Measurements from ENCODE around the gene PIK3C3. TPM values are rescaled to one million over a fixed set of nuclear protein-coding genes. Genes with fewer than 3 reads are reported as not detected.

Gene PIK3C3
- total RNA-seq, 1 experiment from 2014 or later = 23.9 TPM

- no peak for ATAC-seq
- TF ChIP-seq TCF7L2 (IDR thresholded peaks at IDR 0.05; ENCODE audit: low read depth, low read length) (no peak), POLR2AphosphoS5 (IDR thresholded peaks at IDR 0.05; ENCODE audit: low read depth, low read length) (no peak), SIN3A (IDR thresholded peaks at IDR 0.05; ENCODE audit: borderline replicate concordance, insufficient read depth, low read depth, low read length) (no peak), CTCF (IDR thresholded peaks at IDR 0.05) (no peak), REST (IDR thresholded peaks at IDR 0.05; ENCODE audit: insufficient read depth in 1 of 2, low read depth in 2 of 2, low read length in 1 of 2) (no peak)
- POLR2A ChIA-PET = no interaction called here
- no peaks in the 10 kb centered on the region for H3K27me3 ChIP-seq (ENCODE audit: control insufficient read depth, insufficient read depth, low read length)
- no peak overlapping the region for H3K4me3 ChIP-seq (ENCODE audit: low read depth in 2 of 2, low read length in 2 of 2)
- intact Hi-C loops (cut with micrococcal nuclease; ENCODE audit: unreplicated experiment) = loop anchor here (5.0 to 10.0 kb wide), 2 partner anchors 159 to 1162 kb away; partner anchors contain the start of gene SYT4
- CTCF ChIA-PET = no interaction called here
- in situ Hi-C loops (cut with HindIII; ENCODE audit: low pct_unique_long_range_greater_than_20kb, low sequenced_read_pairs) = no loop called here
- BruUV-seq (replicated peaks) = no TSS peak
- H3K4me1 ChIP-seq (ENCODE audit: control insufficient read depth, insufficient read depth, low read length) = no peaks in the 10 kb centered on the region; the same call in 1 of the 2 replicates
- H3K36me3 ChIP-seq (ENCODE audit: control insufficient read depth, insufficient read depth, low read length) = no peaks in the 10 kb centered on the region
- H3K9me3 ChIP-seq (ENCODE audit: control insufficient read depth, insufficient read depth, low read depth, low read length) = no peaks in the 10 kb centered on the region
- DNase-seq (ENCODE audit: low read depth, low spot score) = no peak
- no peak overlapping the region for H3K27ac ChIP-seq (ENCODE audit: low read length)
These were observed 157.8 kb downstream of the PIK3C3 start for GRCh38 chr18:42112657-42113420.

- no TSS peak for BruUV-seq (replicated peaks)
- intact Hi-C loops (cut with micrococcal nuclease; ENCODE audit: unreplicated experiment) = loop anchor here (5.0 to 10.0 kb wide), 2 partner anchors 159 to 1161 kb away; partner anchors contain the start of gene SYT4
- no peaks in the 10 kb centered on the region for H3K9me3 ChIP-seq (ENCODE audit: control insufficient read depth, insufficient read depth, low read depth, low read length)
- no peak overlapping the region for H3K4me3 ChIP-seq (ENCODE audit: low read depth in 2 of 2, low read length in 2 of 2)
- in situ Hi-C loops (cut with HindIII; ENCODE audit: low pct_unique_long_range_greater_than_20kb, low sequenced_read_pairs) = no loop called here
- DNase-seq (ENCODE audit: low read depth, low spot score) (no peak), ATAC-seq (no peak)
- TF ChIP-seq REST (IDR thresholded peaks at IDR 0.05; ENCODE audit: insufficient read depth in 1 of 2, low read depth in 2 of 2, low read length in 1 of 2) (no peak), TCF7L2 (IDR thresholded peaks at IDR 0.05; ENCODE audit: low read depth, low read length) (no peak), CTCF (IDR thresholded peaks at IDR 0.05) (no peak), POLR2AphosphoS5 (IDR thresholded peaks at IDR 0.05; ENCODE audit: low read depth, low read length) (no peak), SIN3A (IDR thresholded peaks at IDR 0.05; ENCODE audit: borderline replicate concordance, insufficient read depth, low read depth, low read length) (no peak)
- no peaks in the 10 kb centered on the region for H3K27me3 ChIP-seq (ENCODE audit: control insufficient read depth, insufficient read depth, low read length)
- no peaks in the 10 kb centered on the region for H3K36me3 ChIP-seq (ENCODE audit: control insufficient read depth, insufficient read depth, low read length)
- POLR2A ChIA-PET = no interaction called here
- H3K27ac ChIP-seq (ENCODE audit: low read length) = no peak overlapping the region; the same call in 1 of the 2 replicates
- no peaks in the 10 kb centered on the region; the same call in 1 of the 2 replicates for H3K4me1 ChIP-seq (ENCODE audit: control insufficient read depth, insufficient read depth, low read length)
- CTCF ChIA-PET = interaction anchor here (0.6 to 0.8 kb wide), 2 partner anchors 482 to 1280 kb away, joined by 3 to 4 read pairs; no protein-coding TSS in a partner anchor
These were observed 158.6 kb downstream of the PIK3C3 start for GRCh38 chr18:42113529-42114191.

Measured in Panc1 (cell line).